ENCODE results near the gene GPR21. TPM values are rescaled to one million over a fixed set of nuclear protein-coding genes. Genes with fewer than 3 reads are reported as not detected.

Gene GPR21
- total RNA-seq, 1 donor from 2014 or later = 0.58 TPM

DNA sequence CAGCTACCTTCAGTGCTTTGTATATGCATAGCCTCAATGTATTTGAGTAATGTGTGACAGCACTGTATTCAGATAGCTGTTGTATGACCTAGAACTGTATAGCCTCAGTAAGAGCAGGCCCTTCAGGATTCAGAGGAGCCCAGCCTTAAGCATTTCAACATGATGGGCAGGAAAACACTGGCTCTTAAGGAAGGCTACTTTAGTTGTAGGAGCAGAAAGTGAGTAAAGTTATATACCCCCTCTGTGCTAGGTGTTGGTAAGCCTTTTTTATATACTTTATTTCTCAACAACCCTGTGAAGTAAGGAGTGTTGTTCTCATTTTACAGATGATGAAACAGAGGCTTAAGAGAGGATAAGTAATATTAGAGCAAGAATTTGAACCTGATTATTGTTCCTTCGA, 1.5 kb upstream of the GPR21 start:
- no peaks in the 10 kb centered on the region for H3K27me3 ChIP-seq (ENCODE audit: low read depth)
- H3K9me3 ChIP-seq (replicated peaks) = no peaks in the 10 kb centered on the region
- no peak for DNase-seq
- H3K27ac ChIP-seq (replicated peaks) = no peak overlapping the region
- no peak for TF ChIP-seq CTCF (IDR thresholded peaks at IDR 0.05; ENCODE audit: borderline replicate concordance)
- H3K4me3 ChIP-seq = no peak overlapping the region
- intact Hi-C loops (cut with micrococcal nuclease) = no loop called here
- H3K4me1 ChIP-seq = peaks cover 27% of the 10 kb centered on the region
- peaks cover 16% of the 10 kb centered on the region for H3K36me3 ChIP-seq

- no peaks in the 10 kb centered on the region for H3K9me3 ChIP-seq (replicated peaks)
- peak overlapping the region; percentile 54 for H3K4me3 ChIP-seq
- no peak for TF ChIP-seq CTCF (IDR thresholded peaks at IDR 0.05; ENCODE audit: borderline replicate concordance)
- H3K36me3 ChIP-seq = peaks cover 13% of the 10 kb centered on the region
- intact Hi-C loops (cut with micrococcal nuclease) = no loop called here
- H3K27me3 ChIP-seq (ENCODE audit: low read depth) = no peaks in the 10 kb centered on the region
- H3K4me1 ChIP-seq = peaks cover 39% of the 10 kb centered on the region
- no peak for DNase-seq
- peak overlapping the region; percentile 46 for H3K27ac ChIP-seq (replicated peaks)
Observed at GRCh38 chr9:123033864-123034601, 566 bp downstream of the GPR21 start.

GRCh38 chr9:123034881-123035510, 1.5 kb downstream of the GPR21 start:
- peak overlapping the region; percentile 46 for H3K27ac ChIP-seq (replicated peaks)
- intact Hi-C loops (cut with micrococcal nuclease) = no loop called here

DNA sequence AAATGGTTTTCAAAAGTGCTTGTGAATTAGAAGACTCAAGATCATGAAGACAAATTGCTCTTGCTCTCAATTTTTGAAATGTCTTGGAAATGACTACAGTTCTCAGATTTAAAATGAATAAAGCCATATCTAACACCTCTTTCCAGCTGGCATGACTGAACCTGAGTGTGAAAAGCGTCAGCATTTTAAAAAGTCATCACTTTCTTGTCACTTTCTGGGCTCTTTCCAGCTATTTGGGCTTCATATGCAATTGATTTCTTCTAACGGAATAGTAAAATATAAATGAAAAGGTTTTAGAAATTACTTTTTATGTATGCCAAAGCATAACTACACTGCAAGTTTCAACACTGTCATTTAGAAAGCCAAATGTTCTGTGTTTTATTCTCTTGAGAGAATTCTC, 2.3 kb downstream of the GPR21 start:
- peak overlapping the region; percentile 46 for H3K27ac ChIP-seq (replicated peaks)
- peaks cover 55% of the 10 kb centered on the region for H3K4me1 ChIP-seq
- DNase-seq = no peak
- intact Hi-C loops (cut with micrococcal nuclease) = no loop called here
- H3K36me3 ChIP-seq = peaks cover 8% of the 10 kb centered on the region
- TF ChIP-seq CTCF (IDR thresholded peaks at IDR 0.05; ENCODE audit: borderline replicate concordance) = no peak
- H3K9me3 ChIP-seq (replicated peaks) = no peaks in the 10 kb centered on the region
- peak overlapping the region; percentile 54 for H3K4me3 ChIP-seq
- H3K27me3 ChIP-seq (ENCODE audit: low read depth) = no peaks in the 10 kb centered on the region

More at GRCh38 chr9:123034881-123035510, 1.5 kb downstream of the GPR21 start:
- peak overlapping the region; percentile 54 for H3K4me3 ChIP-seq
- no peak for DNase-seq
- H3K4me1 ChIP-seq = peaks cover 49% of the 10 kb centered on the region
- no peak for TF ChIP-seq CTCF (IDR thresholded peaks at IDR 0.05; ENCODE audit: borderline replicate concordance)
- H3K9me3 ChIP-seq (replicated peaks) = no peaks in the 10 kb centered on the region
- no peaks in the 10 kb centered on the region for H3K27me3 ChIP-seq (ENCODE audit: low read depth)
- H3K36me3 ChIP-seq = peaks cover 5% of the 10 kb centered on the region

DNA sequence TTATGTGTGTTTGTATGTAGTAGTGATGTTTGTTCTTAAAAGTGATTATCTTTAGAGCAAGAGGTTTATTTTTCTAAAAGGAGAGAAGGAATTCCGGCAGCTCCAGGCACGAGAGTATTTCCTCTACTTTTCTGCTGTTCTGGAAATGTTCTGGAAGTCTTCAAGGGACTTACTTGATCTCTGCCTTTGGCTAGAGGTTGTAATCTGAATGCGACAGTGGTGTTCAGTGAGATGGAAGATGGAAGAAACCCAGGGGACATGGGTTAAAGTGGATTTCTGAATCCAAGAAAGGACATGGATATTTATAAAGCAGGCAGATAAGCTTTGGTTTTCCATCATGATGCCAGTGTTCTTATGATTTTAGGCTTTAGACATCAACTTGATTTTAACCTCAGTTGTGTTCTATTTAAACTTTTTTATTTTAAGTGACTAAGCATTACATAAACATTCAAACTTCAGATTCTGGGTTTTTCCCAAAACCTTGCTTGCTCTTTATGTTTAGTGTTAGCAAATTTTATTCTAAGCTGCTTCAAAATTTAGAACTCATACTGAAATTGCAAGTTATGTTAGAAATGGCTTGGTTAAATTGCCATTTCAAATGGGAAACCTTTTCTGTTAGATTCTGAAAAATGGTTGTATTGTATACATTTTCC, 3.6 kb downstream of the GPR21 start:
- DNase-seq = no peak
- Histone ChIP-seq H3K9me3 (replicated peaks) (no peaks in the 10 kb centered on the region), H3K36me3 (peaks cover 8% of the 10 kb centered on the region), H3K27ac (replicated peaks) (peak overlapping the region; percentile 46), H3K27me3 (ENCODE audit: low read depth) (no peaks in the 10 kb centered on the region), H3K4me1 (peaks cover 57% of the 10 kb centered on the region), H3K4me3 (peak overlapping the region; percentile 54)
- no peak for TF ChIP-seq CTCF (IDR thresholded peaks at IDR 0.05; ENCODE audit: borderline replicate concordance)
- intact Hi-C loops (cut with micrococcal nuclease) = no loop called here

Measured in left ventricle myocardium inferior (tissue), 1 donor.